ENCODE data around the gene RPL5. TPM values are rescaled to one million over a fixed set of nuclear protein-coding genes. Genes with fewer than 3 reads are reported as not detected.
A peak's percentile ranks its signal among the peaks of the same experiment; 100 is the strongest.

The RPL5 gene
- polyA plus RNA-seq, 1 donor (not counting 4 experiments of a cell fraction or from before 2014, with no cell fraction given), result 2,236 TPM

DNA sequence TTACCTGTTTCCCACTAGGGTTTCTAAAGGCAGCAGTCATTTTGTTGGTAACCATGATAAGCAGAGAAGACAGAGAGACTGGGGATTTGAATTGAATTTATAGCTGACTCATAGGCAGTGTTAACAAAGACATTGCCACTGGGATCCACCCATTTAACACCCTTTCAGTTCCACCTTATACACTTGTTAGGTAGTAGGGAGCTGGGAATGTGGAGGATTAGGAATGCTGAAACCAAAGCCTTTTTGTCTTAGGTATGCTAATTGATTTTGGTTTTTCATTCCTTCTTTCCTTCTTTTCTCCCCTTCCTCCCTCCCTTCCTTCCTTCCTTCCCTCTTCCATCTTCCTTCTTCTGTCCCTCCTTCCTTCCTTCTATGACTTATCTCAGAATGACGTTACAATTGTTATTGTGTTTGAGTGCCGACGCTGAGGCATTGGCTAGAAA, 39.5 kb upstream of the RPL5 start:
- peak; percentile 36 for FAIRE-seq
- Histone ChIP-seq H3K4me1 (ENCODE audit: control insufficient read depth, extremely low read depth, insufficient read depth, low read length) (peaks cover 7% of the 10 kb centered on the region), H3K4me3 (ENCODE audit: control insufficient read depth in 2 of 3, extremely low read depth in 1 of 3, insufficient read depth in 2 of 3, low read depth in 1 of 3, low read length in 3 of 3) (no peak overlapping the region), H3K9me3 (ENCODE audit: control insufficient read depth, low read depth, low read length) (no peaks in the 10 kb centered on the region), H3K27me3 (ENCODE audit: control insufficient read depth, extremely low read depth, insufficient read depth, low read length) (no peaks in the 10 kb centered on the region), H3K4me2 (ENCODE audit: control insufficient read depth, extremely low read depth, insufficient read depth, low read depth, low read length) (no peak overlapping the region), H2AFZ (ENCODE audit: control insufficient read depth, low read length) (no peak overlapping the region), H4K20me1 (ENCODE audit: control insufficient read depth, extremely low read depth, insufficient read depth, low read length) (no peaks in the 10 kb centered on the region), H3K27ac (ENCODE audit: control insufficient read depth, insufficient read depth, low read length) (no peak overlapping the region), H3K79me2 (ENCODE audit: control insufficient read depth, insufficient read depth, low read length) (no peaks in the 10 kb centered on the region), H3K36me3 (ENCODE audit: control insufficient read depth in 2 of 2, extremely low read depth in 1 of 2, insufficient read depth in 2 of 2, low read length in 2 of 2) (no peaks in the 10 kb centered on the region), H3K9me1 (ENCODE audit: control insufficient read depth, extremely low read depth, insufficient read depth, low read length) (no peaks in the 10 kb centered on the region), H3K9ac (ENCODE audit: control insufficient read depth, extremely low read depth, insufficient read depth, low read length) (no peak overlapping the region)
- dilution Hi-C loops (cut with MboI; ENCODE audit: extremely low pct_ligation_motif_present, low sequenced_read_pairs), result no loop called here
- TF ChIP-seq CTCF (optimal IDR thresholded peaks at IDR 0.05 in 1 of 3, IDR thresholded peaks at IDR 0.05 in 1 of 3, conservative IDR thresholded peaks at IDR 0.05 in 1 of 3; ENCODE audit: extremely low read depth in 1 of 3, insufficient read depth in 2 of 3, low read length in 3 of 3) (no peak), EZH2 (IDR thresholded peaks at IDR 0.05; ENCODE audit: low read length) (no peak)
- no peak for DNase-seq (ENCODE audit: low read depth, low spot score)

GRCh38 chr1:92795166-92795565, 36.7 kb upstream of the RPL5 start:
- H3K9ac ChIP-seq (ENCODE audit: control insufficient read depth, extremely low read depth, insufficient read depth, low read length), result no peak overlapping the region
- no peaks in the 10 kb centered on the region for H3K9me1 ChIP-seq (ENCODE audit: control insufficient read depth, extremely low read depth, insufficient read depth, low read length)
- H3K4me2 ChIP-seq (ENCODE audit: control insufficient read depth, extremely low read depth, insufficient read depth, low read depth, low read length), result no peak overlapping the region
- H3K79me2 ChIP-seq (ENCODE audit: control insufficient read depth, insufficient read depth, low read length), result no peaks in the 10 kb centered on the region
- H3K36me3 ChIP-seq (ENCODE audit: control insufficient read depth in 2 of 2, extremely low read depth in 1 of 2, insufficient read depth in 2 of 2, low read length in 2 of 2), result no peaks in the 10 kb centered on the region
- no peak overlapping the region for H3K4me3 ChIP-seq (ENCODE audit: control insufficient read depth in 2 of 3, extremely low read depth in 1 of 3, insufficient read depth in 2 of 3, low read depth in 1 of 3, low read length in 3 of 3)
- FAIRE-seq, result no peak
- no peaks in the 10 kb centered on the region for H4K20me1 ChIP-seq (ENCODE audit: control insufficient read depth, extremely low read depth, insufficient read depth, low read length)
- no peak for TF ChIP-seq CTCF (optimal IDR thresholded peaks at IDR 0.05 in 1 of 3, IDR thresholded peaks at IDR 0.05 in 1 of 3, conservative IDR thresholded peaks at IDR 0.05 in 1 of 3; ENCODE audit: extremely low read depth in 1 of 3, insufficient read depth in 2 of 3, low read length in 3 of 3)
- TF ChIP-seq EZH2 (IDR thresholded peaks at IDR 0.05; ENCODE audit: low read length), result no peak
- H3K4me1 ChIP-seq (ENCODE audit: control insufficient read depth, extremely low read depth, insufficient read depth, low read length), result peaks cover 7% of the 10 kb centered on the region
- H3K27ac ChIP-seq (ENCODE audit: control insufficient read depth, insufficient read depth, low read length), result no peak overlapping the region
- no peaks in the 10 kb centered on the region for H3K9me3 ChIP-seq (ENCODE audit: control insufficient read depth, low read depth, low read length)
- no peak for DNase-seq (ENCODE audit: low read depth, low spot score)
- no peak overlapping the region for H2AFZ ChIP-seq (ENCODE audit: control insufficient read depth, low read length)
- dilution Hi-C loops (cut with MboI; ENCODE audit: extremely low pct_ligation_motif_present, low sequenced_read_pairs), result no loop called here
- no peaks in the 10 kb centered on the region for H3K27me3 ChIP-seq (ENCODE audit: control insufficient read depth, extremely low read depth, insufficient read depth, low read length)

Measured in keratinocyte (primary cell).